Esophagus muscularis mucosa (tissue), 4 donors: ENCODE measurements around the gene LCTL. TPM values are rescaled to one million over a fixed set of nuclear protein-coding genes. Genes with fewer than 3 reads are reported as not detected.

Experiments
- DNase-seq: peaks from one replicate; pipeline ENCODE4 v3.0.0-alpha.2; 2017; ENCODE audit errors: extremely low spot score
- H3K27ac ChIP-seq, 4 donors: fragments of 200-600 bp; sonication (generic); replicated peaks in 1 of 4; 1 replicate in 3 of 4; 2 replicates in 1 of 4; pipeline ENCODE4 v1.5.1; 2016 to 2019; ENCODE audit warnings: mild to moderate bottlenecking in 1 of 4
- H3K27me3 ChIP-seq, 4 donors: fragments of 200-600 bp; sonication (generic); one replicate each; pipeline versions ENCODE4 v1.5.1 to v1.6.0; 2016 to 2019
- H3K36me3 ChIP-seq, 4 donors: fragments of 200-600 bp; sonication (generic); one replicate each; pipeline ENCODE4 v1.5.1; 2016 to 2019
- H3K4me1 ChIP-seq, 4 donors: fragments of 200-600 bp; sonication (generic); one replicate each; pipeline ENCODE4 v1.5.1; 2016 to 2019
- H3K4me3 ChIP-seq, 4 donors: fragments of 200-600 bp; sonication (generic); 1 replicate in 2 of 4; 2 replicates in 2 of 4; pipeline ENCODE4 v1.5.1; 2016 to 2019; ENCODE audit warnings: mild to moderate bottlenecking in 4 of 4, moderate library complexity in 1 of 4
- H3K9me3 ChIP-seq, 4 donors: fragments of 200-600 bp; sonication (generic); 1 replicate in 3 of 4; 2 replicates in 1 of 4; pipeline ENCODE4 v1.5.1; 2016 to 2019
- CTCF ChIP-seq, 3 experiments: fragments of 200-600 bp in 2 of 3; fragments of 450-650 bp in 1 of 3; sonication (generic) in 2 of 3; IDR thresholded peaks; one replicate each; pipeline ENCODE4 v1.5.1; 2017 to 2019; ENCODE audit warnings: antibody characterized with exemption in 3 of 3, mild to moderate bottlenecking in 2 of 3, moderate library complexity in 1 of 3
- EP300 ChIP-seq: sonication (generic); formaldehyde crosslinking; IDR thresholded peaks from one replicate; pipeline ENCODE4 v1.6.1; 2017; ENCODE audit warnings: antibody characterized with exemption
- POLR2A ChIP-seq: fragments of 450-650 bp; IDR thresholded peaks from one replicate; pipeline ENCODE4 v1.6.1; 2017; ENCODE audit warnings: antibody characterized with exemption, moderate library complexity, mild to moderate bottlenecking, low read depth
- POLR2AphosphoS5 ChIP-seq, 2 donors: sonication (generic); formaldehyde crosslinking; IDR thresholded peaks; one replicate each; pipeline ENCODE4 v1.6.1; 2017; ENCODE audit warnings: antibody characterized with exemption in 2 of 2
- WGBS: methylation state at CpG from one replicate; pipeline ENCODE4 v1.1.5; 2018; 5-methylcytosine and 5-hydroxymethylcytosine counted together
- intact Hi-C: fragments of 100-400 bp; cut with DNase I; formaldehyde crosslinking; loops from one replicate; pipeline ENCODE4 v1.15.1; 2023
- total RNA-seq, 4 donors: library from RNA; depleted of rRNA; stranded (reverse); fragments of >200 nt; gene quantifications; one replicate each; pipeline versions ENCODE4 v1.1.0 to v1.2.1, GENCODE V29; 2016

The LCTL gene
- total RNA-seq, 4 donors from 2014 or later = not detected

GRCh38 chr15:66595931-66596545 lies 30.2 kb upstream of the LCTL start:
- Histone ChIP-seq H3K9me3 (no peaks in the 10 kb centered on the region), H3K4me1 (no peaks in the 10 kb centered on the region), H3K4me3 (no peak overlapping the region), H3K27me3 (no peaks in the 10 kb centered on the region), H3K27ac (no peak overlapping the region), H3K36me3 (no peaks in the 10 kb centered on the region)
- WGBS = 80% methylated on average over 8 of the region's 8 CpGs
- DNase-seq = no peak
- intact Hi-C loops = no loop called here
- no peak for TF ChIP-seq POLR2A
- TF ChIP-seq POLR2AphosphoS5 (IDR thresholded peaks at IDR 0.05) = no peak
- no peak for TF ChIP-seq EP300
- no peak for TF ChIP-seq CTCF (IDR thresholded peaks at IDR 0.05)

- no peak overlapping the region for H3K27ac ChIP-seq
Measured at GRCh38 chr15:66595332-66595731, 29.5 kb upstream of the LCTL start.

GRCh38 chr15:66594836-66595235 lies 29.0 kb upstream of the LCTL start:
- 88% methylated on average over 5 of the region's 5 CpGs for WGBS
- Histone ChIP-seq H3K27me3 (no peaks in the 10 kb centered on the region), H3K9me3 (no peaks in the 10 kb centered on the region), H3K4me3 (no peak overlapping the region), H3K4me1 (no peaks in the 10 kb centered on the region), H3K27ac (no peak overlapping the region), H3K36me3 (no peaks in the 10 kb centered on the region)
- intact Hi-C loops = no loop called here
- TF ChIP-seq POLR2A (no peak), POLR2AphosphoS5 (IDR thresholded peaks at IDR 0.05) (no peak), CTCF (IDR thresholded peaks at IDR 0.05) (no peak), EP300 (no peak)
- no peak for DNase-seq

More at GRCh38 chr15:66595332-66595731, 29.5 kb upstream of the LCTL start:
- no peaks in the 10 kb centered on the region for H3K4me1 ChIP-seq
- TF ChIP-seq POLR2A (no peak), POLR2AphosphoS5 (IDR thresholded peaks at IDR 0.05) (no peak), CTCF (IDR thresholded peaks at IDR 0.05) (no peak), EP300 (no peak)
- no peaks in the 10 kb centered on the region for H3K27me3 ChIP-seq
- no peak overlapping the region for H3K4me3 ChIP-seq
- intact Hi-C loops = no loop called here
- H3K36me3 ChIP-seq = no peaks in the 10 kb centered on the region
- no peak for DNase-seq
- H3K9me3 ChIP-seq = no peaks in the 10 kb centered on the region

- no peaks in the 10 kb centered on the region for H3K9me3 ChIP-seq
- WGBS = 88% methylated on average over 10 of the region's 10 CpGs
- no peak overlapping the region for H3K4me3 ChIP-seq
- H3K36me3 ChIP-seq = no peaks in the 10 kb centered on the region
- H3K27me3 ChIP-seq = no peaks in the 10 kb centered on the region
- DNase-seq = no peak
- TF ChIP-seq POLR2AphosphoS5 (IDR thresholded peaks at IDR 0.05) = no peak
- TF ChIP-seq POLR2A = no peak
- no peak for TF ChIP-seq EP300
- TF ChIP-seq CTCF (IDR thresholded peaks at IDR 0.05) = no peak
- H3K27ac ChIP-seq = no peak overlapping the region
- H3K4me1 ChIP-seq = no peaks in the 10 kb centered on the region
- intact Hi-C loops = no loop called here
Measured at GRCh38 chr15:66594344-66594743, 28.5 kb upstream of the LCTL start.

- whole genome bisulfite sequencing = 83% methylated on average over 3 of the region's 3 CpGs
- H3K4me3 ChIP-seq = no peak overlapping the region
Measured at GRCh38 chr15:66593219-66593780, 27.5 kb upstream of the LCTL start.

More at GRCh38 chr15:66593219-66593780, 27.5 kb upstream of the LCTL start:
- Histone ChIP-seq H3K9me3 (no peaks in the 10 kb centered on the region), H3K36me3 (no peaks in the 10 kb centered on the region), H3K27me3 (peaks cover 0 to 4% (median 0%) of the 10 kb centered on the region in 4 donors), H3K4me1 (no peaks in the 10 kb centered on the region), H3K27ac (no peak overlapping the region)
- TF ChIP-seq EP300 (no peak), POLR2AphosphoS5 (IDR thresholded peaks at IDR 0.05) (no peak)
- DNase-seq = no peak
- intact Hi-C loops = no loop called here
